ENCODE measurements around the gene SLC4A1.
A peak's percentile ranks its signal among the peaks of the same experiment; 100 is the strongest.

SLC4A1 gene

GRCh38 chr17:44206825-44207155 is 61.1 kb downstream of the SLC4A1 start:
- TF ChIP-seq FOXM1 (IDR thresholded peaks at IDR 0.05; ENCODE audit: borderline replicate concordance, low read depth) = no peak
- TF ChIP-seq CREB1 (IDR thresholded peaks at IDR 0.05; ENCODE audit: low read depth) = no peak

- TF ChIP-seq NFIC (IDR thresholded peaks at IDR 0.05) (no peak), CREB1 (IDR thresholded peaks at IDR 0.05; ENCODE audit: low read depth) (no peak), ZBTB7A (IDR thresholded peaks at IDR 0.05; ENCODE audit: low read depth) (no peak)
Observed at GRCh38 chr17:44205962-44206824, 61.7 kb downstream of the SLC4A1 start.

GRCh38 chr17:44204441-44204882 is 63.5 kb downstream of the SLC4A1 start:
- no peak for TF ChIP-seq EP300 (IDR thresholded peaks at IDR 0.05; ENCODE audit: borderline replicate concordance)
- no peak for TF ChIP-seq ZBTB7A (IDR thresholded peaks at IDR 0.05; ENCODE audit: low read depth)
- no peak for TF ChIP-seq EGR1 (IDR thresholded peaks at IDR 0.05)
- TF ChIP-seq TEAD4 (IDR thresholded peaks at IDR 0.05) = no peak
- no peak for TF ChIP-seq CEBPB (IDR thresholded peaks at IDR 0.05)
- TF ChIP-seq FOXM1 (IDR thresholded peaks at IDR 0.05; ENCODE audit: borderline replicate concordance, low read depth) = no peak
- no peak for TF ChIP-seq MAX (IDR thresholded peaks at IDR 0.05)
- TF ChIP-seq USF1 (IDR thresholded peaks at IDR 0.05) = no peak
- no peak for TF ChIP-seq NFIC (IDR thresholded peaks at IDR 0.05)
- no peak for TF ChIP-seq TAF1 (IDR thresholded peaks at IDR 0.05; ENCODE audit: low read depth)
- TF ChIP-seq CREB1 (IDR thresholded peaks at IDR 0.05; ENCODE audit: low read depth) = no peak
- no peak for TF ChIP-seq YY1 (IDR thresholded peaks at IDR 0.05; ENCODE audit: low read depth)
- TF ChIP-seq TCF12 (IDR thresholded peaks at IDR 0.05; ENCODE audit: low read depth) = no peak
- no peak for TF ChIP-seq REST (IDR thresholded peaks at IDR 0.05; ENCODE audit: low read depth)

- peak; percentile 95 for TF ChIP-seq CEBPB (IDR thresholded peaks at IDR 0.05)
- peak; percentile 72 for TF ChIP-seq RAD21 (IDR thresholded peaks at IDR 0.05; ENCODE audit: low read depth)
- TF ChIP-seq USF1 (IDR thresholded peaks at IDR 0.05) = no peak; the same call in 1 of the 2 replicates
- TF ChIP-seq REST (IDR thresholded peaks at IDR 0.05; ENCODE audit: low read depth) = no peak
- TF ChIP-seq YY1 (IDR thresholded peaks at IDR 0.05; ENCODE audit: low read depth) = 0 out of 2 replicates have a peak, but pooled peaks have one; percentile 28
- no peak for TF ChIP-seq MAX (IDR thresholded peaks at IDR 0.05)
- no peak for TF ChIP-seq TAF1 (IDR thresholded peaks at IDR 0.05; ENCODE audit: low read depth)
Observed at GRCh38 chr17:44203731-44204440, 64.0 kb downstream of the SLC4A1 start.

GRCh38 chr17:44202756-44203155 is 65.2 kb downstream of the SLC4A1 start:
- TF ChIP-seq MAX (IDR thresholded peaks at IDR 0.05) = no peak

- TF ChIP-seq TAF1 (IDR thresholded peaks at IDR 0.05; ENCODE audit: low read depth) (peak; percentile 1; the same call in 1 of the 2 replicates), NFIC (IDR thresholded peaks at IDR 0.05) (no peak), USF1 (IDR thresholded peaks at IDR 0.05) (no peak), RAD21 (IDR thresholded peaks at IDR 0.05; ENCODE audit: low read depth) (no peak), CREB1 (IDR thresholded peaks at IDR 0.05; ENCODE audit: low read depth) (no peak), REST (IDR thresholded peaks at IDR 0.05; ENCODE audit: low read depth) (no peak), ZBTB7A (IDR thresholded peaks at IDR 0.05; ENCODE audit: low read depth) (peak; percentile 82)
Observed at GRCh38 chr17:44200478-44201155, 67.3 kb downstream of the SLC4A1 start.
